Esophagus squamous epithelium (tissue), 4 donors: ENCODE measurements around the gene ZNF497.
"Not testable (repeated sequence)": the region's sequence is repeated elsewhere in the genome, so short reads cannot be mapped to it uniquely, and the experiment has no call there.

ENCODE experiments used
- POLR2A ChIP-seq, 4 donors: fragments of 450-650 bp; IDR thresholded peaks; one replicate each; pipeline ENCODE4 v1.6.1; 2017; ENCODE audit warnings: antibody characterized with exemption in 4 of 4, mild to moderate bottlenecking in 4 of 4, moderate library complexity in 3 of 4
- TF ChIP-seq, protein P1 (sequence below), 6 experiments: fragments of 450-650 bp in 4 of 6; fragments of 200-600 bp in 2 of 6; sonication (generic) in 2 of 6; IDR thresholded peaks; one replicate each; pipeline ENCODE4 v1.5.1; 2016 to 2019; ENCODE audit warnings: antibody characterized with exemption in 6 of 6, mild to moderate bottlenecking in 4 of 6, moderate library complexity in 4 of 6

DNA sequence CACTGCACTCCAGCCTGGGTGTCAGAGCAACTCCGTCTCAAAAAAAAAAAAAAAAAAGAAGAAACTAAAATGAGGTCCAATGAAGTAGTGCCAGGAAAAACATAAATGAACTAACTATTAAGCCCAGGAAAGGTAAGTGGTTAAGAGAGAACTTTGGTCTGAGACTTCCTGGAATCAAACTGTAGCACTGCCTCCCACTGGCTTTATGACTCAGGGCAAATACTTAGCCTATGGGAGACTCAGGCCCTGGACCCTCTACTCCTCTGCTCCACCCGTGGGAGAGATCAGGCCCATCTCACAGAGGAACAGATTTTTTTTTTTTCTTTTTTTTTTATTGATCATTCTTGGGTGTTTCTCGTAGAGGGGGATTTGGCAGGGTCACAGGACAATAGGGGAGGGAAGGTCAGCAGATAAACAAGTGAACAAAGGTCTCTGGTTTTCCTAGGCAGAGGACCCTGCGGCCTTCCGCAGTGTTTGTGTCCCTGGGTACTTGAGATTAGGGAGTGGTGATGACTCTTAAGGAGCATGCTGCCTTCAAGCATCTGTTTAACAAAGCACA lies 41.4 kb upstream of the ZNF497 start:
- not testable (repeated sequence) for TF ChIP-seq POLR2A (IDR thresholded peaks at IDR 0.05)
- TF ChIP-seq, protein P1, sequence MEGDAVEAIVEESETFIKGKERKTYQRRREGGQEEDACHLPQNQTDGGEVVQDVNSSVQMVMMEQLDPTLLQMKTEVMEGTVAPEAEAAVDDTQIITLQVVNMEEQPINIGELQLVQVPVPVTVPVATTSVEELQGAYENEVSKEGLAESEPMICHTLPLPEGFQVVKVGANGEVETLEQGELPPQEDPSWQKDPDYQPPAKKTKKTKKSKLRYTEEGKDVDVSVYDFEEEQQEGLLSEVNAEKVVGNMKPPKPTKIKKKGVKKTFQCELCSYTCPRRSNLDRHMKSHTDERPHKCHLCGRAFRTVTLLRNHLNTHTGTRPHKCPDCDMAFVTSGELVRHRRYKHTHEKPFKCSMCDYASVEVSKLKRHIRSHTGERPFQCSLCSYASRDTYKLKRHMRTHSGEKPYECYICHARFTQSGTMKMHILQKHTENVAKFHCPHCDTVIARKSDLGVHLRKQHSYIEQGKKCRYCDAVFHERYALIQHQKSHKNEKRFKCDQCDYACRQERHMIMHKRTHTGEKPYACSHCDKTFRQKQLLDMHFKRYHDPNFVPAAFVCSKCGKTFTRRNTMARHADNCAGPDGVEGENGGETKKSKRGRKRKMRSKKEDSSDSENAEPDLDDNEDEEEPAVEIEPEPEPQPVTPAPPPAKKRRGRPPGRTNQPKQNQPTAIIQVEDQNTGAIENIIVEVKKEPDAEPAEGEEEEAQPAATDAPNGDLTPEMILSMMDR (IDR thresholded peaks at IDR 0.05) = not testable (repeated sequence)
